NCI-H128 (cell line): Measurements from ENCODE around the gene CGB2.
"Not testable (repeated sequence)": the region's sequence is repeated elsewhere in the genome, so short reads cannot be mapped to it uniquely, and the experiment has no call there.

ENCODE experiments used
- DNase-seq: peaks from one replicate; lab custom pipeline; 2025; ENCODE audit not compliant: unreplicated experiment; lab: John Stamatoyannopoulos, UW

CGB2 gene

DNA sequence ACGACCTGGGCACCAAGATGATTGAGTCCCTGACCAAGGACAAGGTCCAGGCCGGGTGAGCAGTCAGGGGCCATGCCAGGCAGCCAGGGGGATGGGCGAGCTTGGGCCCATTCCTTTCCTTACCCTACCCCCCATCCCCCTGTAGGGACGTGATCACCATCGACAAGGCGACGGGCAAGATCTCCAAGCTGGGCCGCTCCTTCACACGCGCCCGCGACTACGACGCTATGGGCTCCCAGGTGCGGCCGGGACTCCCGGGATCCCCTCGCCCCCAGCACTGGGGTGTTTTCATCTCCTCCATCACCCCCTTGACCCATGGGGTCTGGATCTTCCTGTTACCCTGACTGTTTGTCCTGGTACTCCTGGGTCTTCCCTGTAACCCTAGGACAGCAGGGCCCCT lies 21.9 kb upstream of the CGB2 start:
- no peak for DNase-seq

DNA sequence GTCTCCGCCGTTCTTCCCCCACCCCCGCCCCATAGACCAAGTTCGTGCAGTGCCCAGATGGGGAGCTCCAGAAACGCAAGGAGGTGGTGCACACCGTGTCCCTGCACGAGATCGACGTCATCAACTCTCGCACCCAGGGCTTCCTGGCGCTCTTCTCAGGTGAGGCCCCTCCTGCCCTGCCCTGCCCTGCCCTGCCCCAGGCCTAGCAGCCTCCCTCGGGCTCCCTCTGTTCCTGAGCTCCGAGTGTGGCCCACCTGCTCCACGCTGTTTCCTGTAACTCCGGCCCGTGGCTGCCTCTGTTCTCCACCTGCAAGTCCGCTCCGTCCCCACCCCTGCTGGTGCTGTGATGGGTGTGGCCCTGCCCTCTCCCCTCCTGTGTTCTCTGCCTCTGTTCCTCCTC lies 21.2 kb upstream of the CGB2 start:
- DNase-seq = no peak

DNA sequence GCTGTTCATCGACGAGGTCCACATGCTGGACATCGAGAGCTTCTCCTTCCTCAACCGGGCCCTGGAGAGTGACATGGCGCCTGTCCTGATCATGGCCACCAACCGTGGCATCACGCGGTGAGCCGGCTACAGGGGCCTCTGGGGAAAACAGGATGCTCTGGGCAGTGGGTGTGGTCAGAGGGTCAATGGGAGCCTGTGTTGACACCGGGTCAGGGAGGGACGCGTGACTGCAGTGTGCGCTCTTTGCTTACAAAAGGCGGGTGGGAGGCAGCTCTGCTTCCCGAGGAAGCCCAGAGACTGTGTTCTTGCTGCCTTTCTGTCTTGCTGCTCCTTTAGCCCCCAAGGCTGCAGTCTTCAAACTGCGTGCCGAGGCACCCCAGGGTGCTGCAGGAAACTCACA lies 20.5 kb upstream of the CGB2 start:
- no peak for DNase-seq

DNA sequence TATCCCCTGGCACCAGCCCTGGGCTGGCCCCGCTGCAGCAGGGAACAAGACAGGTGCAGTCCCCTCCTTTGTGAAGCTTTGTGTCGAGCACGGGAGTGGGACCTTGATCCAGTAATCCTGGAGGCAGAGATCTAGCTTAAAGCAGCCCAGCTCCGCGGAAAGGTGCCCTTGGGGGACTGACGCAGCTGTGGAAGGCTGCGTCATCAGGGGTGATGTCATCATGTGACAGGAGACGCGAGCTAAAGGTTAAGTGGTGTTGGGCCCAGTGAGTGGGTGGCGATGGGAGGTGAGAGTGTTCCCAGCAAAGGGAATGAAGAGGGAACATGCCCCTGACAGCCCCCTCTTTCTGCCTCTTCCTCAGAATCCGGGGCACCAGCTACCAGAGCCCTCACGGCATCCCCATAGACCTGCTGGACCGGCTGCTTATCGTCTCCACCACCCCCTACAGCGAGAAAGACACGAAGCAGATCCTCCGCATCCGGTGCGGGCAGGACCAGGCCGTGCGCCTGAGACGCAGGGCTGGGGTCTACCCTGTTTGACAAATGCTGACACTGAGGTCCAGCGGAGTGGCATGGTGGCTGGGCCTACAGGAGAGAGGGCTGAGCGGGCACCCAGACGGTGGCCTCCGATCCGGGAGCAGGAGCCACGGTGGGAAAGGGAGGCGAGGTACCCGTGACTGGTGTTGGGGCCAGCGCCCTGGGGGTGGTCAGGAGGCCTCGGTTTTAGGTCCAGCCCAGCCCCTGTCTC lies 17.4 kb upstream of the CGB2 start:
- DNase-seq = no peak

DNA sequence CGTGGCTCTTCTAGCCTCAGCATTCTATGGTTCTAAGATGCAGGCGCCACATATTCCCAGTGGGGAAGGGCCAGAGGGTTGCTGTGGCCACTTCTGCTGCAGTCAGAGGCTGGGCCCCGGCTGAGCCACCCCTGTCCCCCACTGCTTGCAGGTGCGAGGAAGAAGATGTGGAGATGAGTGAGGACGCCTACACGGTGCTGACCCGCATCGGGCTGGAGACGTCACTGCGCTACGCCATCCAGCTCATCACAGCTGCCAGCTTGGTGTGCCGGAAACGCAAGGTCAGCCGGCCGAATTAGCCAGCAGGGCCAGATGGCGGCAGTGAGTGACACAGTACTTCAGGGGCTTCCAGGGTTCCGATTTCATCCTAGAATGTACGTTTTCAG lies 16.8 kb upstream of the CGB2 start:
- DNase-seq = no peak

DNA sequence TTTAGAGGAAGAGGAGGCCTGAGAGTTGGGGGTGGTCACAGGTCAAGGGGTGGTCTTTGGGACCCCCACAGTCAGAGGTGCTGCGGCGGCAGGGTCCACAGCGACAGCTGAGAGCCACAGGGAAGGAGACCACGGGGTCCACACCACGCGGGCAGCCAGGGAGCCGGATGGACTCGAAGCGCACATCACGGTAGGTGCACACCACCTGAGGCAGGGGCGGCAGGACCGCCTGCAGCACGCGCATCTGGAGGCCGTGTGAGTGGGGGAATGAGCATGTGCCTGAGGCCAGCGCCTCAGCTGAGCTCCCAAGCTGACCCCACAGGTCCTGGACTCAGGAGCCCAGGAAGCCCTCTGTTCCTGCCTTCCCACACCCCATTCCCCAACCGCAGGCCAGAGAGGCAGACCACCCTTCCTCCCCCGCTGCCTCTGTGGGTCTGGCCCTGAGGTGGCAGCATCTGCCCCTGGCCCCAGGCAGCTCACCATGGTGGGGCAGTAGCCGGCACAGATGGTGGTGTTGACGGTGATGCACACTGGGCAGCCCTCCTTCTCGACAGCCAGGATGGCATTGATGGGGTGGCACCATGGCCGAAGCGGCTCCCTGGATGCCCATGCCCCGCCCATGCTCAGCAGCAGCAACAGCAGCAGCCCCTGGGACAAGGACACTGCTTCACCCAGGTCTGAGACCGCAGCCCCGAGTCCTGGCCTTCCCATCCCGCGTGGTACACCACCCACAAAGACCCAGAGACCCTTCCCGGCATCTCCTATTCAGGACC lies 15.4 kb upstream of the CGB2 start:
- DNase-seq = no peak

DNA sequence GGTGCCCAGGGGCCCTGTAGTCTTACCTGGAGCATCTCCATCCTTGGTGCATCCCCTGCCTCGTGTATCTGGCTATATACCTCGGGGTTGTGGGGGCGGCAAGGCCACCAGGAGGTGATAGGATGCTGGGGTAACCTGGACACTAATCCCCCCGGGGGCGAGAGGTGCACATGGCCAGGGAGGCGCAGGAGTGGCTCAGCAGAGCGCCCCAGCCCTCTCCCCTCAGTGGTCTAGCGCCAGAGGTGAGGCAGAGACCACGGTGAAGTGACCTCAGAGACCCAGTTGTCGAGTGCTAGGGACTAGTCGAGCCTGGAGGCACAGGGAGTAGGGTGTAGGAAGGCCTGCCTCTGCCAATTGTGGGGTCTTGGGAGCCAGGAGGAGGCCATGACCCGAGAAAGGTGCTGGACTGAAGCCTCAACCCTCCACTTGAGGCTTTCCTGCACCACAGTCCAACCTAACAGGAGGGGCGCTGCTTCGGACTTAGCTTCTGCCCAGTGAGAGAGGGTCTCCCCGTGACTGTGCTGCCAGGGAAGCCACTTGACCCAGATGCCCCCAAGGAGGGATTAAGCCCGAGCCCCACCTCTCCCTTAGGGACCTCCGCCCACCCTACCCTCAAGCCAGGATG lies 14.5 kb upstream of the CGB2 start, which contains the start of gene LHB:
TSS of gene LHB (minus strand) at position 51 of the 625 bp plus-strand sequence. CDS start at position 41, 10 bp downstream.
- DNase-seq = no peak

DNA sequence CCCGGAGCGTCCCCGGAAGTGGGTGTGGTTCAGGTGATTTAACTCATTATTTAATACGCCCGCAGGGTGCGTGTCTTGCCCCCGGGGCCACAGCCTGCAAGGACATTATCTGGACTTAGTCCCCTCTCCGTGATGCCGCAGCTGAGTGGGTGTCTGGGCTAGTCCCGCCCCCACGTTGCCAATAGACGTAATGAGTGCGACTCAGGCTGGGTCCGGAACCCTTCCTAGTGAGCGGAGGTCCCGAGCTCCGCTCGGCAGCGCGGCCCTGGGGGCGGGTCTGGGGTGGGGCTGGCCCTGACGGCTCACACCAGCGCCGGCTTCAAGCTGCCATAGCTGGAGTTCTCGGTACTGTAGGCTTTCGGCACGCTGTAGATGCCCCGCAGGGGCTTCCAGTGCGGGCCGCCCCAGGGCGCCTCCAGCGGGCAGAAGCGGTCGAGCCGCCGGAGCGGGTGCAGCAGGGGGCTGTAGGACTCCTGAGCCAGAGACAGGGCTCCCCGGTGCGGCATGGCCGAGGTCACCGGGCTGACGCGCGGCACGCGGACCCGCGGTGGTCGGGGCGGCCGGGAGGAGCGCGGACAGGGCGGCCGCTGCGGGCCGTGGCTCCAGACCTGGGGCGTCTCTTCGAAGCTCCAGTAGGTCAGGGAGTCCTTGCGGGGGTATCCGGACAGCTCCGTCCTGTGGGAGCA lies 13.9 kb upstream of the CGB2 start:
- no peak for DNase-seq

DNA sequence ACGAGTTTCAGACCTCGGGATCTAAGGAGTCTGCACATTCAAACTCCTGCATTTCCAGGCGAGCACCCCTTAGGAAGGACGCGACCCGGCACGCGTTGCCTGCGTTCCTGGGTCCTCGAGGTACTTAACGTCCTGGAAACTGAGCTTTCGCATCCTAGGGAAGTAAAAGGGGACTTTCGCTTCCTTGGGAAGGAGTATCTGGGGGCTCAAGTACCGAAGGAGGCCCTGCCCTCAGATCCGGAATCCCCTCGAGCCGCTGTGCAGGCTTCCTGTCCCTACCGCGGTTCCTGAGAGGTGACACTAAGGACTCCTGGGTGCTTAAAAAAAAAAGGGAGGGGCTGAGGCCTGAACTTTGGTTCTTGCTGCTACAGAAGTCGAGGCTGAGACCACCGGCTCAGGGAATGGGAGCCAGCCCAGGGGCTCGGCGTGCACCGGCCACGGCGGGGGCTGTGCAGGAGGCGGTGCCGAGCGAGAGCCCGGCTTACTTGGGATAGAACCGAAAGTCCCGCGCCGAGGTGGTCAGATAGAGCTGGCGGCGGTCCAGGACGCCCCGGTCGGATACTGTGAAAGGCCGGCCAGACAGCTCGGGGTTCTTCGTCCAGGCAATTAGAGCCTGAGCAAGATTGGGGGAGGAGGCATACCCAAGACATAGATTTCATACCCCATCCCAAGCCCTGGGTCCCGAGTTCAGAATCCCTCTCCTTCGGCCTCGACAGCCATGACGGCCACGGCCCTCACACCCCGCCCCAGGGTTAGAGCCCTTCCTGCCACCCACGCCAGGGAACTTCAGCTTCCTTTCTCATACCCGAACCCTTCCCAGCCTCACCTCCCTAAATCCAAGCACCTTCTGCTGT lies 13.1 kb upstream of the CGB2 start:
- not testable (repeated sequence) for DNase-seq

DNA sequence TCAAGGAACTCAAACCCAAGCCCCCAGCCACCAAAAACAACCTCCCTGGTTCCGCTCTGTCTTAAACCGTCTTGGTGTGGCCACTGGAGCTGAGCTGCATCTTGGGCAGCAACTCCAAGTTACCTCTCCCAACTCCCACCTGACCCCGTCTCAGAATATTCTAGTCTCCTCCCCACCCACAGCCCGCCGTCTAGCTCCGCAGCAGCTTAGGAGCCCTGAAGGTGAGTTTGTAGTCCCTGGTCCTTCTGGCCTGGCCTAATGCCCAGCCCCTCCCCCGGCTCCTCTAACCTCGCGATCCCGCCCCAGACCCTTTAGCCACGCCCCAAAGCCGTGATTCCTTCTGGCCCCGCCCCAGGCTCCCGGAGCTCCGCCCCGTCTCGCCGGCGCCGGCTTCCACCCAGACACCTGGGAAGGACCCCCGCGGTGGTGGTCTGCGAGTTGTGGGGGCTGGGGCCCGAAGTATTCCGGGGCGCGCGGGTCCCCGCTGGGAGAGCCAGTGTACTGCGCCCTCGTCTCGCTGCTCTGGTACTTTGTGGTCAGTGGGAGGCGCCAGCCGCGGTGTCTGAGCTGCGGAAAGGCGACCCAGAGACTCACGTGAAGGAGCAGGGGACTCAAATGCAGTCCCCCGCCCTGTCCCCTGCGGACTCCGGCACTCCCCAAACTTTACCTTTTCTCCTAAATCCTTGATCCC lies 12.3 kb upstream of the CGB2 start:
- no peak for DNase-seq

DNA sequence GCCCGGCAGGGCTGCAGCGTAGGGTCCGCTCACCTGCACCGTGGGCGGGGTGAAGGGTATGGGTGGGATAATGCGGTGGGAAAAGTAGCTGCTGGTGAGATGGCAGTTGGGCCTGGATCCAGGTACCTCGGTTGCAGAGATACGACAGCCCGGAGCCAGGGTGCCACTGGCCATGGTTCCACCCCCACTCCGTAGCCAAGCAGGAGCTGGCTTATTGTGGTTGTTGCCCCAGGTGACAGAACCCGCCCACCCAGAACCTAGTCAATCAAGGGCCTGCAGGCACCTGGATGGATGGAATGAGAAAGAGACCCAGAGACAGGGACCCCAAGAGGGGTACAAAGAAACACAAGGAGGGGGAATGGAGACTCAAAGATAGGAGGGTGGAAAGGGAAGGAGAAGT lies 11.3 kb upstream of the CGB2 start:
- no peak for DNase-seq

DNA sequence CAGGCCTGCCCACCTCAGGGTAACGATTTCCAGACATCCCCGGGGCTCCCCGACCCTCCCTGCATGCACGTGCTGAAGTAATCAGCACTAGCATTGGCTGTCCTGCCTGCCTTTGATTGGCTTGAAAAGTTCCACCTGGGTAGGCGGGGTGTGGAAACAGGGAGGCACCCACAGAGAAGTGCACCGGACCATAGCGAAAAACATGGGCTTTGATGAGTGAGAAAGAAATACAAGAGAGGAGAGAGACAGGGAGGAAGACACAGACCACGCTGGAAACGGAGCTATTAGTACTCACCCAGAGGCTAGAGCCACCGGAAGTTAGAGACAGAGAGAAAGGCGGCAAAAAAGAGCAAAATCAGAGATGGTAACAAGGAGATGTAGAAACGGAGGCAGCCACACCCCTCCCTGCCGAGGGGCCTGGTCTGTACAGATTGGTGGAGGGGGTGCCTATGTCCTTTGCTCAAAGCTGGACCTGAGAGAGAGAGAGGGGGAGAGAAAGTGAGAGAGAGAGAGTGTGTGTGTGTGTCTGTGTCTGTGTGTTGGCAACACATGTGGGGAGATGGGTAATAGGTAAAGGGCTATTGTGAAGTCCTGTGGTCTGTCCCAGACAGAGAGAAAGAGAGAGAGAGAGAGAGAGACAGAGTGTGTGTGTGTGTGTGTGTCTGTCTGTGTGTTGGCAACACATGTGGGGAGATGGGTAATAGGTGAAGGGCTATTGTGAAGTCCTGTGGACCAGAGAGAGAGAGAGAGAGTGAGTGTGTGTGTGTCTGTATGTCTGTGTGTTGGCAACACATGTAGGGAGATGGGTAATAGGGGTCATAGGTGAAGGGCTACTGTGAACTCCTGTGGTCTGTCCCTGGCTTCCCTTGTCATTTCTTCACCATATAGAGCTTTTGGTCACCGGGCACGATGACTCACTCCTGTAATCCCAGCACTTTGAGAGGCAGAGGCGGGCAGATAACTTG lies 10.5 kb upstream of the CGB2 start:
- no peak for DNase-seq

DNA sequence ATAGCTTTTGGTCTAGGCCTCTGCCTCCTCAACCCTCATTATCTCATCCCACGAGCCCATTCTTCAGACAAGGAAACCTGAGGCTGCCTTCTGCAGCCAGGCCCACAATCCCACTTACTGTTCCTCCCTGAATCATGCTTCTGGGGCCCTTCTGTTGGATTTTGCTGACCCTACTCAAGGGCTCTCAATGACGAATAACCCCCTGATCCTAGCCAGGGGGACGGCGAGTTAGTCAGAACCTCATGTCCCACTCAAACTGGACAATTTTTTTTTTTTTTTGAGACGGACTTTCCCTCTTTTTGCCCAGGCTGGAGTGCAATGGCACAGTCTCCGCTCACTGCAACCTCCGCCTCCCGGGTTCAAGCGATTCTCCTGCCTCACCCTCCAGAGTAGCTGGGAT lies 9.6 kb upstream of the CGB2 start:
- DNase-seq = no peak

DNA sequence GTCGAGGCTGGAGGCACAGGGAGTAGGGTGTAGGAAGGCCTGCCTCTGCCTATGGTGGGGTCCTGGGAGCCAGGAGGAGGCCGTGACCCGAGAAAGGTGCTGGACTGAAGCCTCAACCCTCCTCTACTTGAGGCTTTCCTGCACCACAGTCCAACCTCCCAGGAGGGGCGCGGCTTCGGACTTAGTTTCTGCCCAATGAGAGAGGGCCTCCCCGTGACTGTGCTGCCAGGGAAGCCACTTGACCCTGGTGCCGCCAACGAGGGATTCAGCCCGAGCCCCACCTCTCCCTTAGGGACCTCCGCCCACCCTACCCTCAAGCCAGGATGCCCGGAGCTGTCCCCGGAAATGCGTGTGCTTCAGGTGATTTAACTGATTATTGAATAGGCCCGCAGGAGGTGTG lies 7.5 kb upstream of the CGB2 start, which contains the start of gene CGB3:
TSS of gene CGB3 (minus strand) at position 101 of the 400 bp plus-strand sequence. CDS start 362 bp downstream, outside the sequence.
- DNase-seq = not testable (repeated sequence)

DNA sequence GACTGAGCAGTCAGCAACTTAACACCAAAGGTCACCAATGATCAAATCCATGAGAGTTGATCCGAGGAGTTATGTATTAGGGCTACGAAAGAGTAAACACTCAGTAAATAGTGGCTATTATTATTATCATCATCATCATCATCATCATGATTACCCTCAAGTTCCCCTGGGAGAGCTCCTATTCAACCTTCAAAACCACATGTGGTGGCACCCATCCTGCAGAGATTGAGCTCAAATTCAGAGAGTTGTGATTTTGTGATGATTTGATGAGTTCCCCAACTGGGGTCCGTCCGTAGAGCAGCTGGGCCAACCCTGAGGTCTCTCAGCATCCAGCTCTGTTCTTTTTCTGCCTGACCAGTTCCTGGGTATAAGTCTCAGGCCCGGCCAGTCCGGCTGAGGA lies 6.6 kb upstream of the CGB2 start:
- DNase-seq = not testable (repeated sequence)

DNA sequence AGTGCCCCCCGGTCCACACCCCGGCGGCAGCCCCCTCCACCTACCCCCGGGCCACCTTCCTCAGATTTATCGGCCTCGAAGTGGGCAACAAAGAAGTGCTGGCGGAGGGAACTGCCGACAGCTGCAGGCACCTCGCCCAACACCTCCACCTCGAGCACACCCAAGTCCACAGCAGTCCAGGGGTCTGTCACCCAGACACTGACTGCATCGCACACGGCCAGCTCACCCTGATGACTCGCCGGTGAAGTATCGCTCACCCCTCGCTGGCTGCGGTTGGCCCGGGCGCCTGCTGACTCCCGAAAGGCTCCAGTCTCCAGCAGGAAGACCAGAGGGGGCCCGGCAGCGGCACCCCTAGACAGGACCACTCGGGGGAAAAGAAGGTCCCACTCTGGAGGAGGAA lies 6.1 kb upstream of the CGB2 start:
- not testable (repeated sequence) for DNase-seq

DNA sequence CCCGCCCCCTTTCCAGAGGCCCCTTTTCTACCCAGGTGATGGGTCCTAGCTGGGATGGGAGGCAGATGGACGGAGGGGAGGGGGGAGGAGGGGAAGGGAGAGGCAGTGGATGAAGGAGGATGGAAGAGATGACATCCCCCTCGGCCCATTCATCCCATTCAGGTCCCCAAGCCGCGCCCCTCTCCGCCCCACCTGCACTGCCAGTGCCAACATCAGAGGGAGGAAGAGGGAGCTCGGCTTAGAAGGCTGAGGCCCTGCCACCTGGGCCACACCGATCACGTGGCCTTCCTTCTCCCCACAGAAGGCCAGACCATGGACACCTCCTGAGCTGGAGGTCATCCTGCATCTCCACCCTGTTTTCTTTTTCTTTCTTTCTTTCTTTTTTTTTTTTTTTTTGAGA lies 3.0 kb upstream of the CGB2 start:
- not testable (repeated sequence) for DNase-seq

DNA sequence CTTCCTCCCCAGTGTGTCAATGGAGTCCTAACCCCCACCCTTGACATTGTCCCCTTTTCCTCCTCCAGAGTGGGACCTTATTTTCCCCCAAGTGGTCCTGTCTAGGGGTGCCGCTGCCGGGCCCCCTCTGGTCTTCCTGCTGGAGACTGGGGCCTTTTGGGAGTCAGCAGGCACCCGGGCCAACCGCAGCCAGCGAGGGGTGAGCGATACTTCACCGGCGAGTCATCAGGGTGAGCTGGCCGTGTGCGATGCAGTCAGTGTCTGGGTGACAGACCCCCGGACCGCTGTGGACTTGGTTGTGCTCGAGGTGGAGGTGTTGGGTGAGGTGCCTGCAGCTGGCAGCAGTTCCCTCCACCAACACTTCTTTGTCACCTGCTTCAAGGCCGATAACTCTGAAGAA lies 1.9 kb upstream of the CGB2 start:
- not testable (repeated sequence) for DNase-seq

DNA sequence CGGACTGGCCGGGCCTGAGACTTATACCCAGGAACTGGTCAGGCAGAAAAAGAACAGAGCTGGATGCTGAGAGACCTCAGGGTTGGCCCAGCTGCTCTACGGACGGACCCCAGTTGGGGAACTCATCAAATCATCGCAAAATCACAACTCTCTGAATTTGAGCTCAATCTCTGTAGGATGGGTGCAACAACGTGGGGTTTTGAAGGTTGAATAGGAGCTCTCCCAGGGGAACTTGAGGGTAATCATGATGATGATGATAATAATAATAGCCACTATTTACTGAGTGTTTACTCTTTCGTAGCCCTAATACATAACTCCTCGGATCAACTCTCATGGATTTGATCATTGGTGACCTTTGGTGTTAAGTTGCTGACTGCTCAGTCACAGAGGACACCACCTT lies 1.4 kb upstream of the CGB2 start:
- DNase-seq = not testable (repeated sequence)
